ENCODE measurements around the gene PPP1R14D.
"Not testable (repeated sequence)": the region's sequence is repeated elsewhere in the genome, so short reads cannot be mapped to it uniquely, and the experiment has no call there.

Gene PPP1R14D

DNA sequence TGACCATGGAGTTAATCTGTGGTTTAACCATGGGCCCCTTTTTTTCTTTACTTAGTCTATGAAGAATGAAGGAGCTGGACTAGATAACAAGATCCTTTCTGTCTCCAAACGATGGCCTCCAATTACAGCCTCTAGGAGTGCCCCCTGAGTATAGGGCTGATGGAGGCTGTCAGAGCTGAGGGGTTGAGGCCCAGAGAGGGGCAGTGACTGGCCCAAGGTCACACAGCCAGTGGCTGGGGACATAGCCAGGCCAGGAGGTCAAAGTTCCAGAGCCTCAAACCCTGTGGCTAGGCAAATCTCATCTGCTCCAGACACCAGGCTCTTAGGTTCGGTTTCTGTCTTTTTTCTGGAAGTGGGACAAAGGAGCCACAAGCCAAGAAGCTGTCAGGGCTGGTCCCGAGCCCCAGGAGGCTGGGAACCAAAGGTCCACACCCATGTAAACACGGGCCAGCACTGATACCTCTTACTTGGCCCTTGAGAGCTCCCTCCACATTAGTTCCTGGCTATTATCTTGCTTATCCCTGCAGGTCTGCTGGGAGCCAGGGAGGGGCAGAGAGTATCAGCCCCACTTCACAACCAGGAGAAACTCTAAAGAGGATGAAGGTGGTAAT lies 35.3 kb upstream of the PPP1R14D start:
- H3K9ac ChIP-seq (ENCODE audit: low read depth, low read length), result no peak overlapping the region
- no peak overlapping the region for H3K4me3 ChIP-seq (ENCODE audit: low read length)
- H3K4me1 ChIP-seq (ENCODE audit: insufficient read depth, low read length), result no peaks in the 10 kb centered on the region
- no peak overlapping the region for H3K27ac ChIP-seq (ENCODE audit: low read depth, low read length)
- H3K9me3 ChIP-seq (ENCODE audit: insufficient read depth, low read depth, low read length), result no peaks in the 10 kb centered on the region
- H3K36me3 ChIP-seq (ENCODE audit: insufficient read depth, low read length), result no peaks in the 10 kb centered on the region
- WGBS, result 86% methylated on average over 4 of the region's 4 CpGs
- no peaks in the 10 kb centered on the region for H3K27me3 ChIP-seq (ENCODE audit: insufficient read depth, low read length)

DNA sequence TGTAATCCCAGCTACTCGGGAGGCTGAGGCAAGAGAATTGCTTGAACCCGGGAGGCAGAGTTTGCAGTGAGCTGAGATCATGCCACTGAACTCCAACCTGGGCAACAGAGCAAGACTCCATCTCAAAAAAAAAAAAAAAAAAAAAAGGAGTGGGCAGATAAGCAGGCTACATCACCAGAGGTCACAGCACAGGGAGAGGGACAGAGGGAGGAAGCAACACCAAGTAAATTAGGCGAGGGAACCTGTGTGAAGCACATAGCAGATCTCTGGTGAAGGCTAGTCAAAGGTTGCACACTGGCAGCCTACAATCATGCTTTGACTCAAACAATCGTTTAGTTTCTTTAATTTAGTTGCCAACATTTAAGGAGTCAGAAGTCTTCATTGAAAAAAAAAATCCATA lies 32.6 kb upstream of the PPP1R14D start:
- H3K27me3 ChIP-seq (ENCODE audit: insufficient read depth, low read length); H3K4me1 ChIP-seq (ENCODE audit: insufficient read depth, low read length); H3K9ac ChIP-seq (ENCODE audit: low read depth, low read length); H3K27ac ChIP-seq (ENCODE audit: low read depth, low read length); H3K4me3 ChIP-seq (ENCODE audit: low read length); H3K9me3 ChIP-seq (ENCODE audit: insufficient read depth, low read depth, low read length): not testable (repeated sequence)
- H3K36me3 ChIP-seq (ENCODE audit: insufficient read depth, low read length), result peaks cover 18% of the 10 kb centered on the region
- WGBS, result 92% methylated on average over 4 of the region's 4 CpGs

DNA sequence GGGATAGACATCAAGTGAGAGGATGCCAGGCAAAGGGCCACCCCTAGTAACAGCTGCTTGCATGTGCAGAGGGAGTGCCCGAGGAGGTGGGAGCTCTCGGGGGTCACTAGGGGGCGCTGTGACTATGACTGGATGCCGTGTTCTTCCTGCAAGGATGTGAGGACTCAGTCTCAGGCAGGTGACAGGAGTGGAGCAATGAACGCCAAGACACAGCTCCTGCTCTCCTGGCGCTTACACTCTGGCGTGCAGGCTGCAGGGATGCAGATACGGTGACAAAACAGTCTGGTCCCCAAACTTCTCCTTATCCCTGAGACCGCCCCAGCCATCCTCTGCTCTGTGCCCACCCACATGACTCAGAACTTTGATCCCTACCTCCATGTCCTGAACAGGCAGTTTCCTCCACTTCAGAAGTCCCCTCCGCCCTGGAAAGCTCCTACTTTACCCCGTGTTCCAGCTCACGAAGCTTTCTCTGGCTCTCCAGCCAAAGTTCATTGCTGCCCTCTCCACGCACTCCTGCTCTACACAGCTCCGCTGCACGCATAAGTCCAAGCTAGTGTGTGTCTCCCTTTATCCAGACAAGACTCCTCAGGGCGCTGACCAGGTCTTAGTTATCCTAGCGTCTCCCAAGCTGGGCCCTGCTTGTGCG lies 30.8 kb upstream of the PPP1R14D start:
- no peaks in the 10 kb centered on the region for H3K4me1 ChIP-seq (ENCODE audit: insufficient read depth, low read length)
- WGBS, result 50% methylated on average over 18 of the region's 18 CpGs

DNA sequence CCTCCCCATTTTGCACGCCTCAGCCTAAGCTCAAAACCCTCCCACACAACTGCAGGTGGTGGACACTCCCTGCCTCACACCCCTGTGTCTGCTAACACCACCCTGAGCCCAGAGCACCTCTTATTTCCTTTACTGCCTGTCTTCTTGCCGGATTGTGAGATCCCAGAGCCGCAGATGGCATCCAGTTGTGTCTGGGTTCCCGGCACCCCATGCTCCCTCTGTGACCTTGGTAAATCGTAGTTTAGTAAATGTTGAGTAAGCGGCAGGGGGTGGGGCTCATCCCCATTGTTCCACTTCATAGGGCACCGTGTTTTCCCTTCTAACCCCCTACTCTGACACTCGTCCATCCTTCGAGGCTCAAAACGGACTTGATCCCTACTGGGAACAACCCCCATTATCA lies 30.2 kb upstream of the PPP1R14D start:
- no peak overlapping the region for H3K4me3 ChIP-seq (ENCODE audit: low read length)
- H3K36me3 ChIP-seq (ENCODE audit: insufficient read depth, low read length), result peaks cover 42% of the 10 kb centered on the region
- WGBS, result 81% methylated on average over 10 of the region's 10 CpGs
- no peaks in the 10 kb centered on the region for H3K27me3 ChIP-seq (ENCODE audit: insufficient read depth, low read length)
- no peak overlapping the region for H3K9ac ChIP-seq (ENCODE audit: low read depth, low read length)
- no peaks in the 10 kb centered on the region for H3K4me1 ChIP-seq (ENCODE audit: insufficient read depth, low read length)
- no peaks in the 10 kb centered on the region for H3K9me3 ChIP-seq (ENCODE audit: insufficient read depth, low read depth, low read length)
- H3K27ac ChIP-seq (ENCODE audit: low read depth, low read length), result no peak overlapping the region

More for the DNA sequence above, 30.8 kb upstream of the PPP1R14D start:
- no peak overlapping the region for H3K27ac ChIP-seq (ENCODE audit: low read depth, low read length)
- peaks cover 36% of the 10 kb centered on the region for H3K36me3 ChIP-seq (ENCODE audit: insufficient read depth, low read length)
- H3K9ac ChIP-seq (ENCODE audit: low read depth, low read length), result no peak overlapping the region
- no peak overlapping the region for H3K4me3 ChIP-seq (ENCODE audit: low read length)
- no peaks in the 10 kb centered on the region for H3K9me3 ChIP-seq (ENCODE audit: insufficient read depth, low read depth, low read length)
- no peaks in the 10 kb centered on the region for H3K27me3 ChIP-seq (ENCODE audit: insufficient read depth, low read length)

DNA sequence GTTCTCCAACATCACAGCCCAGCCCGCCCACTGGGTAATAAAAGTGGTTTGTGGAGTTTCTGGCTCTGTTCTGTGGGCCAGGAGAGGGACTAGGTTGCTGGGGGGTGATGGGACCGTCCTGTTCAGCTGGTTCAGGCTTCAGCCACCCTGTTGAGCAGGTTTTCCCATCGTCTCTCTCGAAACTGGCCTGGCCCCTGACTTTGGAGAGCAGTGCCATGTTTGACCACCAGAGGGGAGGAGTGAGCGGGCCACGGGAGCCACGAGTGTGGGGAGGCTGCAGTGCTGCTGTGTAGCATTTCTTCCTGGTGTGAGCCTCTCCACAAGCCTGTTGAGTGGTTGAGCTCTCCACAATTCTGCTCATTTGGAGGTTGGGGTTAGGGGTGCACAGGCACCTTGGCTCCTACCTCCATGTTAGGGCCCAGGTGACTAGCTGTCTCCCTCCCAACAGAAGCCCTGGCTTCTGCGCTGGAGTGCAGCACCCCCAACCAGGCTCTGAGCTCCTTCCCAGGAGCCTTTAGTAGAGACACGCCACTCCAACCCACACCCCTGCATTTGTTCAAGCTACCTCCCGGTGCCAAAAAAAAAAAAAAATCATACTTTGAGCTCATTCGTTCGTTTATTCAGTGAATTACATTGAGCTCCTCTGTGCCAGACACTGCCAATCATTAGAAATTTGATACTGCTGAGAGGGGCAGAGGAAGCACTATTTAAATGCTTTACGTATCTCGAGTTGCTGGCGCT lies 29.3 kb upstream of the PPP1R14D start:
- Histone ChIP-seq H3K9ac (ENCODE audit: low read depth, low read length) (no peak overlapping the region), H3K27ac (ENCODE audit: low read depth, low read length) (no peak overlapping the region), H3K9me3 (ENCODE audit: insufficient read depth, low read depth, low read length) (no peaks in the 10 kb centered on the region), H3K36me3 (ENCODE audit: insufficient read depth, low read length) (peaks cover 51% of the 10 kb centered on the region), H3K4me1 (ENCODE audit: insufficient read depth, low read length) (no peaks in the 10 kb centered on the region), H3K4me3 (ENCODE audit: low read length) (no peak overlapping the region), H3K27me3 (ENCODE audit: insufficient read depth, low read length) (no peaks in the 10 kb centered on the region)
- WGBS, result 54% methylated on average over 15 of the region's 15 CpGs

DNA sequence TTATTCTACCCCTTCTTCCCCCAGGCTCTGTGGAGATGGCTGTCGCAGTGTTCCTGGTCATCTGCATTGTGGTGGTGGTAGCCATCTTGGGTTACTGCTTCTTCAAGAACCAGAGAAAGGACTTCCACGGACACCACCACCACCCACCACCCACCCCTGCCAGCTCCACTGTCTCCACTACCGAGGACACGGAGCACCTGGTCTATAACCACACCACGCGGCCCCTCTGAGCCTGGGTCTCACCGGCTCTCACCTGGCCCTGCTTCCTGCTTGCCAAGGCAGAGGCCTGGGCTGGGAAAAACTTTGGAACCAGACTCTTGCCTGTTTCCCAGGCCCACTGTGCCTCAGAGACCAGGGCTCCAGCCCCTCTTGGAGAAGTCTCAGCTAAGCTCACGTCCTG lies 28.2 kb upstream of the PPP1R14D start:
- Histone ChIP-seq H3K27ac (ENCODE audit: low read depth, low read length) (no peak overlapping the region), H3K4me3 (ENCODE audit: low read length) (no peak overlapping the region), H3K27me3 (ENCODE audit: insufficient read depth, low read length) (no peaks in the 10 kb centered on the region), H3K36me3 (ENCODE audit: insufficient read depth, low read length) (peaks cover 61% of the 10 kb centered on the region), H3K9ac (ENCODE audit: low read depth, low read length) (no peak overlapping the region), H3K9me3 (ENCODE audit: insufficient read depth, low read depth, low read length) (no peaks in the 10 kb centered on the region), H3K4me1 (ENCODE audit: insufficient read depth, low read length) (no peaks in the 10 kb centered on the region)
- WGBS, result 88% methylated on average over 8 of the region's 8 CpGs

DNA sequence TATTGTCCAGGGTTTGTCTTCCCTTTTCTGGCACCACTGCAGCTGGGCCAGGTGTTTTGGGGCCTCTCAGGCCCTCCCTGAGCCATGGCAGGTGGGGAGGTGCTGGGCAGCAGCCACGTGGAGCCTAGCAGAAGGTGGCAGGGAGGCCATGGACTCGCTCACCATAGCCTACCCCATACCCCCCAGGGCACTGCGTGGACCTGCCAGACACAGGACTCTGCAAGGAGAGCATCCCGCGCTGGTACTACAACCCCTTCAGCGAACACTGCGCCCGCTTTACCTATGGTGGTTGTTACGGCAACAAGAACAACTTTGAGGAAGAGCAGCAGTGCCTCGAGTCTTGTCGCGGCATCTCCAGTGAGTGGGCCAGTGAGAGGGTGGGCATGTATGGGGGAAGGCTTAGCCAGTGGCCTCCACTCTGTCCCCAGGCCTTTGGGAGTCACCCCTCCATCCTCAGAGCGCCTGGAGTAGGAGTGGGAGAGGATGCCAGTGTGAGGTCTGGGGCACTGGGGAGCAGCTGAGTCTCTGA lies 27.3 kb upstream of the PPP1R14D start:
- no peak overlapping the region for H3K27ac ChIP-seq (ENCODE audit: low read depth, low read length)
- peaks cover 66% of the 10 kb centered on the region for H3K36me3 ChIP-seq (ENCODE audit: insufficient read depth, low read length)
- no peak overlapping the region for H3K9ac ChIP-seq (ENCODE audit: low read depth, low read length)
- H3K9me3 ChIP-seq (ENCODE audit: insufficient read depth, low read depth, low read length), result no peaks in the 10 kb centered on the region
- 90% methylated on average over 12 of the region's 13 CpGs for WGBS
- no peaks in the 10 kb centered on the region for H3K27me3 ChIP-seq (ENCODE audit: insufficient read depth, low read length)
- no peak overlapping the region for H3K4me3 ChIP-seq (ENCODE audit: low read length)
- no peaks in the 10 kb centered on the region for H3K4me1 ChIP-seq (ENCODE audit: insufficient read depth, low read length)

DNA sequence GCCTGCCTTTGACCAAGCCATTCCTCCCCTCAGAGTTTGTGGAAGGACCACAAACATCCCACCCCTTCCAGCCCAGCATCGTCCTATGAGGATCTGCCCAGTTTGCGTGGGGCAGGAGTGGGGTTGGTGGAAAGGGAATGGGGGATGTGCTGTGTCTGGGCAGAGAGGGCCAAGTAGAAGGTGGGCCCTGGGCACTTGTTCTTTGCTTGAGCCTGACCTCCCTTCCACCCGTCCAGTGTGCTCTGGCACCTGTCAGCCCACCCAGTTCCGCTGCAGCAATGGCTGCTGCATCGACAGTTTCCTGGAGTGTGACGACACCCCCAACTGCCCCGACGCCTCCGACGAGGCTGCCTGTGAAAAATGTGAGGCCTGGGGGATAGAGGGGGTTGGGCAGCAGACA lies 25.7 kb upstream of the PPP1R14D start:
- no peak overlapping the region for H3K4me3 ChIP-seq (ENCODE audit: low read length)
- H3K27me3 ChIP-seq (ENCODE audit: insufficient read depth, low read length), result no peaks in the 10 kb centered on the region
- H3K36me3 ChIP-seq (ENCODE audit: insufficient read depth, low read length), result peaks cover 80% of the 10 kb centered on the region
- H3K9me3 ChIP-seq (ENCODE audit: insufficient read depth, low read depth, low read length), result no peaks in the 10 kb centered on the region
- no peak overlapping the region for H3K9ac ChIP-seq (ENCODE audit: low read depth, low read length)
- H3K4me1 ChIP-seq (ENCODE audit: insufficient read depth, low read length), result no peaks in the 10 kb centered on the region
- no peak overlapping the region for H3K27ac ChIP-seq (ENCODE audit: low read depth, low read length)
- 94% methylated on average over 10 of the region's 10 CpGs for WGBS

DNA sequence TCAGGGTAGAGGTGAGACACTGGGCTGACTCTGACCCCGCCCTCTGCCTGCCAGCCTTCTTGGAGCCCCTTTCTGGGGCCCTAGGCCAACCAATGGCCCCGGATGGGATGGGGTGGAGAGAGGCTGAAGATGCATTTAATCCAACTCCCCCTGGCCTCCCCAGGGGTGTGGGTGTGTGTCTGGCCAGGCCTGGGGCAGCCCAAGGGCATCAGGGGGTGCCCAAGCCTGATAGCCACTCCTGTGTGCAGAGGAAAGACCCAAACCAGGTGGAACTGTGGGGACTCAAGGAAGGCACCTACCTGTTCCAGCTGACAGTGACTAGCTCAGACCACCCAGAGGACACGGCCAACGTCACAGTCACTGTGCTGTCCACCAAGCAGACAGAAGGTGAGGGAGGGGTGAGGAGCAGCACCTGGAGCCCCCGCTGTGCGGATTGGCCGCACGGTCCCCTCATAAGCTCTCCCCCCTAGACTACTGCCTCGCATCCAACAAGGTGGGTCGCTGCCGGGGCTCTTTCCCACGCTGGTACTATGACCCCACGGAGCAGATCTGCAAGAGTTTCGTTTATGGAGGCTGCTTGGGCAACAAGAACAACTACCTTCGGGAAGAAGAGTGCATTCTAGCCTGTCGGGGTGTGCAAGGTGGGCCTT lies 24.9 kb upstream of the PPP1R14D start:
- no peak overlapping the region for H3K9ac ChIP-seq (ENCODE audit: low read depth, low read length)
- H3K4me1 ChIP-seq (ENCODE audit: insufficient read depth, low read length), result 0 out of 2 replicates have a peak, but pooled peaks cover under 1% of the 10 kb centered on the region
- WGBS, result 96% methylated on average over 15 of the region's 16 CpGs
- no peak overlapping the region for H3K4me3 ChIP-seq (ENCODE audit: low read length)
- H3K27ac ChIP-seq (ENCODE audit: low read depth, low read length), result no peak overlapping the region
- H3K27me3 ChIP-seq (ENCODE audit: insufficient read depth, low read length), result no peaks in the 10 kb centered on the region
- H3K36me3 ChIP-seq (ENCODE audit: insufficient read depth, low read length), result peaks cover 83% of the 10 kb centered on the region
- H3K9me3 ChIP-seq (ENCODE audit: insufficient read depth, low read depth, low read length), result no peaks in the 10 kb centered on the region

DNA sequence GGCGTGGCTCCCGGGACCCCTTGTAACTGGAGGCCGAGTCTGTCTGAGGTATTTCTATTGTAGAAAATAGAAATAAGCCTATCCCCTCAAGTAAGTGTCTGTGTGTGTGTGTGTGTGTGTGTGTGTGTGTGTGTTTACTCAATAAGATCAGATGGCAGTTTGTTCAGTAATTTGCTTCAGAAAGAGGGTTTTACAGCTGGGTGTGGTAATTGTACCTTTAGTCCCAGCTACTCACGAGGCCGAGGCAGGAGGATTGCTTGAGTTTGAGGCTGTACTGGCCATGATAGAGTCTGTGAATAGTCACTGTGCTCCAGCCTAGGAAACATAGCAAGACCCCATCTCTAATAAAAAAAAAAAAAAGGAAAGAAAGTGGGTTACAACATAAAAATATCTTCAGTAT lies 24.0 kb upstream of the PPP1R14D start:
- H3K4me1 ChIP-seq (ENCODE audit: insufficient read depth, low read length), result peaks cover 9% of the 10 kb centered on the region; the same call in 1 of the 2 replicates
- no peaks in the 10 kb centered on the region for H3K27me3 ChIP-seq (ENCODE audit: insufficient read depth, low read length)
- peaks cover 82% of the 10 kb centered on the region for H3K36me3 ChIP-seq (ENCODE audit: insufficient read depth, low read length)
- H3K9me3 ChIP-seq (ENCODE audit: insufficient read depth, low read depth, low read length), result no peaks in the 10 kb centered on the region
- 94% methylated on average over 5 of the region's 5 CpGs for WGBS
- no peak overlapping the region for H3K4me3 ChIP-seq (ENCODE audit: low read length)
- H3K9ac ChIP-seq (ENCODE audit: low read depth, low read length), result no peak overlapping the region
- no peak overlapping the region for H3K27ac ChIP-seq (ENCODE audit: low read depth, low read length)

DNA sequence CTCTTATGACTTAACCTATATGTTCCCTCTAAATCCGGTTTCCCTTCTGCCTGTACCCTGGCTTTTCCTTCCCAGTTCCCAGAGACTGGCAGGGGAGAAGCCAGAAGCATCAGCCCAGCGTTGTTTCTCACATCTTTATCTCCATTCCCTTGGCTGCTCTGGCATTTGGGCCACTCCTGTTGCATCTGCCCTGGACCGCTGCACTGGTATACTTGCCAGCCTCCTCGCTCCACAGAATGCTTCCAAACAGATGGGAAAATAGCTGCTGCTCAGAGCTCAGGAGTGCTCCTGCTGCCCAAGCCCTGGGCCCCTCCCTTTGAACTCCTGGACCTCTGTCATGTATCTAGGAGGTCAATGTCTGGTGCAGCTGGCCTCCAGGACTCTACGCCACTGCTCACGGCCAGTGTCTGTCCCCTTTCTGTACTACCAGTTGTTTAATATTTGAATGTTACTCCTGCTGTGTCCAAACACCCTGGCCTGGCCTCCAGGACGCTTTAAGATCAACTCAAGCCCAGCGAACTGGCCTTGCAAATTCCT lies 22.1 kb upstream of the PPP1R14D start:
- WGBS, result 93% methylated on average over 8 of the region's 8 CpGs
- H3K36me3 ChIP-seq (ENCODE audit: insufficient read depth, low read length), result peaks cover 68% of the 10 kb centered on the region
- H3K27ac ChIP-seq (ENCODE audit: low read depth, low read length), result no peak overlapping the region
- no peaks in the 10 kb centered on the region for H3K9me3 ChIP-seq (ENCODE audit: insufficient read depth, low read depth, low read length)
- peaks cover 27% of the 10 kb centered on the region for H3K4me1 ChIP-seq (ENCODE audit: insufficient read depth, low read length)
- H3K9ac ChIP-seq (ENCODE audit: low read depth, low read length), result no peak overlapping the region
- no peaks in the 10 kb centered on the region for H3K27me3 ChIP-seq (ENCODE audit: insufficient read depth, low read length)
- H3K4me3 ChIP-seq (ENCODE audit: low read length), result no peak overlapping the region
